Testis (tissue), 3 donors: ENCODE data around the gene TGFBI. TPM values are rescaled to one million over a fixed set of nuclear protein-coding genes. Genes with fewer than 3 reads are reported as not detected.
"Not testable (repeated sequence)": the region's sequence is repeated elsewhere in the genome, so short reads cannot be mapped to it uniquely, and the experiment has no call there.

Experiments used
- DNase-seq: peaks from one replicate; pipeline ENCODE4 v3.0.0-alpha.2; 2019
- H3K27ac ChIP-seq, 2 donors: fragments of 200-600 bp; sonication (generic); one replicate each; pipeline ENCODE4 v1.5.1; 2019
- H3K27me3 ChIP-seq: fragments of 200-600 bp; sonication (generic); one replicate; pipeline ENCODE4 v1.5.1; 2019
- H3K36me3 ChIP-seq: fragments of 200-600 bp; sonication (generic); one replicate; pipeline ENCODE4 v1.5.1; 2017; ENCODE audit warnings: low read depth; ENCODE audit errors: missing control alignments
- H3K4me1 ChIP-seq: fragments of 200-600 bp; sonication (generic); one replicate; pipeline ENCODE4 v1.5.1; 2019
- H3K4me3 ChIP-seq, 2 donors: fragments of 200-600 bp; sonication (generic); one replicate each; pipeline ENCODE4 v1.5.1; 2017 to 2019
- H3K9me3 ChIP-seq: fragments of 200-600 bp; sonication (generic); one replicate; pipeline ENCODE4 v1.5.1; 2017
- POLR2A ChIP-seq: fragments of 450-650 bp; IDR thresholded peaks from one replicate; pipeline ENCODE4 v1.6.1; 2017; ENCODE audit warnings: antibody characterized with exemption, mild to moderate bottlenecking, moderate library complexity
- WGBS, 2 donors: methylation state at CpG; one replicate each; pipeline ENCODE4 v1.1.5; 2018; 5-methylcytosine and 5-hydroxymethylcytosine counted together
- intact Hi-C: fragments of 100-400 bp; cut with DNase I; formaldehyde crosslinking; loops from one replicate; pipeline ENCODE4 v1.15.1; 2023; ENCODE audit warnings: low total_unique reads
- polyA plus RNA-seq: library from polyadenylated mRNA; stranded (reverse); fragments of 350-450 nt; fragmentation: Illumina TruSeq; extraction: RNeasy Lipid Tissue Mini Kit (QIAGEN cat#74804); gene quantifications from one replicate; pipeline ENCODE4 v1.2.3, GENCODE V29; 2014; ENCODE audit warnings: low read depth, low replicate concordance; ENCODE audit not compliant: insufficient read depth
- total RNA-seq, 2 donors: library from RNA; depleted of rRNA; stranded (reverse); fragments of >200 nt; gene quantifications; one replicate each; pipeline ENCODE4 v1.2.3, GENCODE V29; 2016
- TF ChIP-seq, protein P1 (sequence below), 3 experiments: fragments of 450-650 bp in 2 of 3; fragments of 200-600 bp in 1 of 3; sonication (generic) in 1 of 3; IDR thresholded peaks; one replicate each; pipeline ENCODE4 v1.5.1; 2016 to 2019; ENCODE audit warnings: antibody characterized with exemption in 3 of 3, mild to moderate bottlenecking in 2 of 3, moderate library complexity in 1 of 3

The TGFBI gene
- total and polyA plus RNA-seq, 3 donors from 2014 or later = 9.0 to 77.2 (median 15.4) TPM

DNA sequence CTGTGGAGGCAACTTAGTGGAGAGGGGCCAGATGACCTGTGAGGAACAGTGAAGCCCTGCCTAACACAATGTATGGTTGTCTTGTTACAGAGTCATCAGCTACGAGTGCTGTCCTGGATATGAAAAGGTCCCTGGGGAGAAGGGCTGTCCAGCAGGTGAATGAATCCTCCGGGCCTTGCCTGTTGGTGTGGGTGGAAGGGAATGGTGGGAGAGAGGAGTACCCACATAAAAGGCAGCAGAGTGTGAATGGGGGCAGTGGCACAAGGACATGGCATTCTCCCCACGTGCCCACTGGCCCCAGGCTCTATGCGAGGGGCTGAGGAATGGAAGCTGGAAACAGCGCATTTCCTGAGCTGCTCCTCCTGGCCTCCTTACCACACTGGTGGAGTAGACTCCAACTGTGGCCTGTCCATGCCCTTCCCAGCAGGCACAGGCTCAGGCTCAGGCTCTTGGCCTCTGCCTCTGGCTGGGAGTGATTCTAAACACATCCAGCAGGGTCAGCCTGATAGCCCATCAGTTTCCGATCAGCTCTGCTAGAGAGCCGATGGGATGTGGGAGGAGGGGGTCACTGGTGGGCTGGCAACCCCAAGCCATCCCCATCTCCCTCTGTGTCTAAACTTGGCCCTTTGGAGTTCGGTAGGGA is 15.3 kb downstream of the TGFBI start:
- WGBS, 2 donors = 85 to 96% methylated on average over 5 to 8 of the region's 8 CpGs
- Histone ChIP-seq H3K36me3 (no peaks in the 10 kb centered on the region), H3K9me3 (no peaks in the 10 kb centered on the region), H3K27ac (no peak overlapping the region), H3K4me1 (no peaks in the 10 kb centered on the region), H3K27me3 (no peaks in the 10 kb centered on the region), H3K4me3 (no peak overlapping the region)
- TF ChIP-seq, protein P1, sequence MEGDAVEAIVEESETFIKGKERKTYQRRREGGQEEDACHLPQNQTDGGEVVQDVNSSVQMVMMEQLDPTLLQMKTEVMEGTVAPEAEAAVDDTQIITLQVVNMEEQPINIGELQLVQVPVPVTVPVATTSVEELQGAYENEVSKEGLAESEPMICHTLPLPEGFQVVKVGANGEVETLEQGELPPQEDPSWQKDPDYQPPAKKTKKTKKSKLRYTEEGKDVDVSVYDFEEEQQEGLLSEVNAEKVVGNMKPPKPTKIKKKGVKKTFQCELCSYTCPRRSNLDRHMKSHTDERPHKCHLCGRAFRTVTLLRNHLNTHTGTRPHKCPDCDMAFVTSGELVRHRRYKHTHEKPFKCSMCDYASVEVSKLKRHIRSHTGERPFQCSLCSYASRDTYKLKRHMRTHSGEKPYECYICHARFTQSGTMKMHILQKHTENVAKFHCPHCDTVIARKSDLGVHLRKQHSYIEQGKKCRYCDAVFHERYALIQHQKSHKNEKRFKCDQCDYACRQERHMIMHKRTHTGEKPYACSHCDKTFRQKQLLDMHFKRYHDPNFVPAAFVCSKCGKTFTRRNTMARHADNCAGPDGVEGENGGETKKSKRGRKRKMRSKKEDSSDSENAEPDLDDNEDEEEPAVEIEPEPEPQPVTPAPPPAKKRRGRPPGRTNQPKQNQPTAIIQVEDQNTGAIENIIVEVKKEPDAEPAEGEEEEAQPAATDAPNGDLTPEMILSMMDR (IDR thresholded peaks at IDR 0.05) = no peak
- no peak for TF ChIP-seq POLR2A
- intact Hi-C loops = no loop called here
- no peak for DNase-seq

DNA sequence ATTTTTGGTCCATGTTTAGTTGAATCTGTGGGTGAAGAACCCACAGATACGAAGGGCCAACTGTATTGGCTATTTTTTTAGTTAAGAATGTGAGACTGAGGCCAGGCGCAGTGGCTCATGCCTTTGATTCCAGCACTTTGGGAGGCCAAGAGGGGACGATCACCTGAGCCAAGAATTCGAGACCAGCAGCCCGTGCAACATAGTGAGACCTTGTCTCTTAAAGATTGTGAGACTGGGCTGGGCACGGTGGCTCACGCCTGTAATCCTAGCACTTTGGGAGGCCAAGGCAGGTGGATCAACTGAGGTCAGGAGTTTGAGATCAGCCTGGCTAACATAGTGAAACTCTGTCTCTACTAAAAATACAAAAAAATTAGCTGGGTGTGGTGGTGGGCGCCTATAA is 16.2 kb downstream of the TGFBI start:
- intact Hi-C loops, H3K4me1 ChIP-seq, DNase-seq, H3K27me3 ChIP-seq, H3K4me3 ChIP-seq, H3K9me3 ChIP-seq, H3K27ac ChIP-seq, H3K36me3 ChIP-seq: not testable (repeated sequence)
- WGBS, 2 donors = 86 to 87% methylated on average over 8 of the region's 8 CpGs

DNA sequence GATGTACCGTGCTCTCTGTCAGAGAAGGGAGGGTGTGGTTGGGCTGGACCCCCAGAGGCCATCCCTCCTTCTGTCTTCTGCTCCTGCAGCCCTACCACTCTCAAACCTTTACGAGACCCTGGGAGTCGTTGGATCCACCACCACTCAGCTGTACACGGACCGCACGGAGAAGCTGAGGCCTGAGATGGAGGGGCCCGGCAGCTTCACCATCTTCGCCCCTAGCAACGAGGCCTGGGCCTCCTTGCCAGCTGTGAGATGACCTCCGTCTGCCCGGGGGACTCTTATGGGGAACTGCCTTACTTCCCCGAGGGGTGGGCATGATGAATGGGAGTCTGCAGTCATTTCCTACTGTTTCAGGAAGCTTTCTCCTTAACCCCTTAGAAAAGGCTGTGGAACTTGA is 17.5 kb downstream of the TGFBI start:
- no peaks in the 10 kb centered on the region for H3K27me3 ChIP-seq
- no peak for DNase-seq
- intact Hi-C loops = no loop called here
- TF ChIP-seq POLR2A = no peak
- TF ChIP-seq, protein P1 (IDR thresholded peaks at IDR 0.05) = no peak
- H3K36me3 ChIP-seq = no peaks in the 10 kb centered on the region
- H3K4me1 ChIP-seq = no peaks in the 10 kb centered on the region
- 89 to 91% methylated on average over 12 of the region's 12 CpGs for WGBS, 2 donors
- H3K27ac ChIP-seq = no peak overlapping the region
- no peak overlapping the region for H3K4me3 ChIP-seq
- H3K9me3 ChIP-seq = no peaks in the 10 kb centered on the region

DNA sequence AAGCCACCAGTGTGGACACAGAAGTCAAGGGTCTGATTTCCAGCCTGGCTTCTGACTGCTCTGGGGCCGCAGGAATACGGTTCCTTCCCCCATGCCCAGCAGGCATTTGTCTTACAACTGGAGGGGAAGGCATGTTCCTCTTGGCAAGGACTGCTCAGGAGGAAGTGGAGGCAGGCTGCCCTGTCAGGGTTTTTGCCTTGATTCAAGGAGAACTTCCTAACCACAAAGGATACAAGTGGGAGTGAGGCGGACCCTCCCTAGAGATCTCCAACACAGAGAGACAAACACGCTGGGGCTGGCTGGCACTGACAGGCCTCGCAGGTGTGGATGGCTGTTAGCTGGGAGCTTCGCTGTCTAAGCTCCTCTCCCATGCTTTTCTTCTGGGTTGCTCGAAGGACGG is 19.1 kb downstream of the TGFBI start:
- DNase-seq = peak; percentile 28
- Histone ChIP-seq H3K36me3 (no peaks in the 10 kb centered on the region), H3K4me1 (no peaks in the 10 kb centered on the region), H3K27me3 (no peaks in the 10 kb centered on the region), H3K4me3 (no peak overlapping the region), H3K27ac (no peak overlapping the region), H3K9me3 (no peaks in the 10 kb centered on the region)
- TF ChIP-seq POLR2A = no peak
- TF ChIP-seq, protein P1 (IDR thresholded peaks at IDR 0.05) = no peak
- intact Hi-C loops = no loop called here
- WGBS, 2 donors = 80 to 86% methylated on average over 8 of the region's 8 CpGs

DNA sequence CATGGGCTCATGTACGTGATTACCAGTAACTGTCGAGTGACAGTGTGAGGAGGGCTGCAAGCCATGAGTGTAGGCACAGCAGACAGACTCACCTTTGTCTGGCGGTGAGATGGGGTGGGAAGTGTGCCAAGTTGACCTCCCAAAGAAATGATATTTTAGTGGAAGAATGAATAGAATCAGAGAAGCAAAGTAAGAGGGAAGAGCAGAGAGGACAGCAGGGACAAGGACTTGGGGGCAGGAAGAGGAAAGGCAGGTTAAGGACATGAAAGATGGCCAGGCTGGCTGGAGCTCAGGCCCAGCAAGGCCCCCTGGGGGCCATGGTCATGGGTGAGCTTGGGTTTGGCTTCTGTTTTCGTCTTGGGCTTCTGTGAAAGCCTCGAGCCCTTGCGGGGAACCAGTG is 20.2 kb downstream of the TGFBI start:
- intact Hi-C loops = no loop called here
- Histone ChIP-seq H3K27me3 (no peaks in the 10 kb centered on the region), H3K36me3 (no peaks in the 10 kb centered on the region), H3K4me3 (no peak overlapping the region), H3K9me3 (no peaks in the 10 kb centered on the region), H3K4me1 (no peaks in the 10 kb centered on the region), H3K27ac (no peak overlapping the region)
- no peak for DNase-seq
- TF ChIP-seq, protein P1 (IDR thresholded peaks at IDR 0.05) = no peak
- no peak for TF ChIP-seq POLR2A
- WGBS, 2 donors = 87 to 92% methylated on average over 6 of the region's 6 CpGs
